Middle frontal gyrus (tissue), 1 donor: Measurements from ENCODE around the gene NFKBIL1.
A peak's percentile ranks its signal among the peaks of the same experiment; 100 is the strongest.
"Not testable (repeated sequence)": the region's sequence is repeated elsewhere in the genome, so short reads cannot be mapped to it uniquely, and the experiment has no call there.

Experiments
- DNase-seq: peaks from one replicate; pipeline ENCODE4 v3.0.0-alpha.2; 2015; ENCODE audit warnings: low spot score; ENCODE audit errors: extremely low spot score

Gene NFKBIL1

DNA sequence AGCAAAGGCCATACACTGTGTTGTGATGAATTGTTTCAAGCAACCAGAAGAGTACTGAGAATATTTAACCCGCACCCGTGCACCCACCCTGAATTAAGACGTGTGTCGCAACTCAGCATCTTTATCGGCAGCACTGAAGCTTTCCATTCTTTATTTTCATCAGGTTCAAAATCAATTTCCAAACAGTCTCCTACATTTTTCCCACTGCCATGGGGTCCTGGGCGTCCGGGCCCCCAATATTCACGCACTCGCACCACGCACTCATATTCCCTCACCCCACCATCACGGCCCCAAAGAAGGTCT is 33.0 kb downstream of the NFKBIL1 start:
- DNase-seq: no peak

DNA sequence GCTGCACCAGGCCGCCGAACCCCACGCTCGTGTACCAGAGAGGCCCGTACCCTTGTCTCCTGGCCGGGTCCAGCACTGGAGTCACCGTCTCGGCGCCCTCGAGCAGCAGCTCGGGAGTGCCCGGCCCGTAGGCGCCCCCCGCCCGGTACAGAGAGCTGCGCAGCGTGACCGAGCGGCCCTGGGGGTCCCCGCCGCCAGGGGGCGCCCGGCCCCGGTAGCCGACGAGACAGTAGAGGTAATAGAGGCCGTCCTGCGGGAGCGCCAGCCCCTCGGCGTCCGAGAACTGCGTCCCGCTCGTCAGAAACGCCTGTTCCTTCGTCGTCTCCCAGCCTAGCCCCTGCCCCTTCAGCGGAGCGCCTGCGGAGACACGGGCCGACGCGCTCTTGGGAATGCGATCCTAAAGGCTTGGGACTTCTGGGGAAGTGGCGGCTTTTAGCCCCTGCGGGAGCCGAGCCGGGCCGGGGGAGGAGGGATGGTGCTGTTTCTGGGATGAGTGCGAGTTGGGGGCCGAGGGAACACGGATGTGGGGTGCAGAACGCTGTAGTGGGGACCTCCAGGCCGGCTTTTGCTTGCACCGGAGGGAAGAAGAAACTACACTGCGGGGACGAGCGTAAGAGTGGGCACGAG is 33.5 kb downstream of the NFKBIL1 start:
- DNase-seq: peak; percentile 58

DNA sequence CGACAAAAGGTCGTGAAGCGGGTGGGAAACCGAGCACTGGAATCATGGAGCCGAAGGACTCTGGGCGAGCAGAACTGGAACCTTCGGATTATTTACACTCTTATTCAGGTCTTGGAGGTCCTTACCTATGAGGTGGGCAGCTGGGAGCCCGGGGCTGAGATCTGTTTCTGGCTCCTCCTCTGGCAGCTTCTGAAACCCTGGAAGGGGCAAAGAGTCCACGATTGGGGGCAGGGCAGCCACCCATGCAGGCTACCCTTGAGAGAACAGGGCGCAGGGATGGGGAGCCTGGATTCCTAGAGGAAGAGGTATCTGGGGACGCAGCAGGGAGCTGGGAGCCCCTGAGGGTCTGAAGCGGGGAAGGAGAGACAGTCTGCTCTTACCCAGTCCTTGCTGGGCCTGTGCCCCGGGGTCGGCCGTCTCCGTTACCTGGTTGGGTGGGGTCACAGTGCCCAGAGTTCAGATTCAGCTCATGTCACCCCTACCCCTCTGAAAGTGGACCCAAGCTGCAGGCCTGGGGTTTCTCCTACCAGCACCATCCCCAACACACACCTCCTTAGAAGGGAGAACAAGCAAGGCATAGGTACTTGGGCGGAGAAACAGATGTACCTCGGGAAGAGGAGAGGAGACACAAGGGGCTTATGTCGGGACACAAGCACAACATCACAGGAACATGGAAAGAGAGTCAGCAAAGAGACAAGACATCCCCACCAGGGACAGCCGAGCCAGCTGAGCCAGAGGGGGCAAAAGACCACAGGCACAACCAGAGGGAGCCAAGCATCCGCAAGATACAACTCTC is 34.2 kb downstream of the NFKBIL1 start:
- DNase-seq: no peak

DNA sequence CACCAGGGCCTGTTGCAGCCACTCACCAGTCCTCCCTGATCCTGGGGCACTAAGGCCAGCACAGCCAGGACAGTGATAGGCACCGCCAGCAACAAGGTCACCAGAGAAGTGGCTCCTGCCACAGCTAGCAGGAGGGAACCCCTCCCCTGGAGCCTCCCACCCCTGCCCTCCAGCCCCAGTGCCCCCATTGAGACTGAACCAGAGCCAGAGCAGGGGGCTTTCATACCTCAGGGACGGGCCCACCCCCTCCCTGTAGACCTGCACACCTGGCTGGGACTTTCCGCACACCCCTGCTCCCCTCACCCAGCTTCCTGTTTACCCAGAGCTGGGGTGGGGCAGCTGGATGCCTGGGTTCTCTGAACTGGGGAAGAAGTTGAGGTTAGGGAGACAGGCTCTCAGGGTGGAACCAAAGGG is 34.8 kb downstream of the NFKBIL1 start, which contains the start of gene LTB:
TSS of gene LTB (minus strand) at position 195 of the 414 bp plus-strand sequence. CDS start at position 188, 7 bp downstream.
- no peak for DNase-seq

DNA sequence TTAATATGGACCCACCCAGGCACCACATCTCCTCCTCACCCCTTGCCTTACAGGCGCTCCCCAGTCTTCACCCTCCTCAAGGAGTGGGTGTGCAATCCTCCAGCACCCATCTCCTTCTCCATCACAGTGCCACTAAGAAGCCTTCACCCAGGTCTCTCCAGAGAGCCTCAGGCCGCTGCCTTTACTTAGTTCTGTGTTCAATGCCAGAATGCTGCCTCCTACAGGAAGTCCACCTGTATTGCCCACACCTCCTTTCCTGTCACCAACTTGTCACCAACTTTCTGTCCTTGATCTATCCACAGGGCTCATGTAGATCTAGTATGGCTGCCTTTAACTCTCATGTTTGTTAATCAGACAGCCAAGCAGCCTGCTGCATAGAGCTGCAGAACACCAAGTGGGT is 38.1 kb downstream of the NFKBIL1 start:
- no peak for DNase-seq

DNA sequence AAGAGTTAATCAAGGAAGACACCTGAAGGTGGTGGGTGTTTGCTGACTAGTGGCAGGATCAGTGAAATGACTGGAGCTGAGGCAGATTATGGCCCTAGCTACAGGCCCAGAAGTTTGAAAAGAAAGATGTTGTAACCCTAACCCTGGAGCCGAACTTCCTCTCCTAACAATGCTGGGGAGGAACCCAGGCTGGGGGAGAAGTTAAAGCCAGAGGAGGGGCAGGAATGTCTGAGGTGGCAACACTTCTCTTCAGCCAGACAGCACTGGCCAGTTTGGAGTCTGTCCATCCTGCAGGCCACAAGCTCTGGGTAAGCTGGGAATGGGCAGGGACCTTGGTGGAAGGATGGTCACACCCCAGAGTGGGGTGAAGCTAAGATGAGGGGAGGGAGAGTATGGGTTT is 38.6 kb downstream of the NFKBIL1 start, which contains the start of gene LST1:
TSS of gene LST1 (plus strand) at position 270 of the 400 bp plus-strand sequence. CDS start 1,023 bp downstream, outside the sequence.
- no peak for DNase-seq

DNA sequence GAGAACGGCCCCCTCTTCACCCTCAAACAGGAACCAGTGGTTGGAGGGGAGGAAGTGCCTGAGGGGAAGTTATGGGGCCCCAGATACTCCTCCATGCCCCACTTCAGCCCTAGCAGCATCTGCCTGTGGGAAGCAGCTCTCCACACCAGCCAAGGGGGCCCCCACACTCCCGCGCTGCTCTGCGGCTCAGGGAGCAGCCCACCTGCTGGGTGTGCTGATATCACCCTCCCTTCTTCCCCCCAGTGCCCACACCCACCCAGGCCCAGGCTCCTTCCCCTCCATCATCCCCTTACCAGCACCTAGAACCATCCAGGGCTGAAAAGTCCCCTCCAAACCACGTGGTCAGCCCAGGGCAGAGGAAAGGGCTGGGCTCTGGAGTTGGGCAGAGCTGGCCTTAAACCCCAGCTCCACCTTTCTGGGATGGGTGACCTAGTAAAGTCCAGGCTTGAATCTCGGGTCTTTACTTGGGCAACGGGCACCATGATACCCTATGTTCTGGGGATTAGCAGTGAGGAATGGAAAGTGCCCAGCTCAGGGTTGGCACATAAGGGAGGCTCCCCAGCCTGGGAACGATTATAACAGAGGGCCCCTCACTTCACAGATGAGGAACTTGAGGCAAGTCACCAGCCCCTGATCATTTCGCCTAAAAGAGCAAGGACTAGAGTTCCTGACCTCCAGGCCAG is 39.3 kb downstream of the NFKBIL1 start:
- no peak for DNase-seq

DNA sequence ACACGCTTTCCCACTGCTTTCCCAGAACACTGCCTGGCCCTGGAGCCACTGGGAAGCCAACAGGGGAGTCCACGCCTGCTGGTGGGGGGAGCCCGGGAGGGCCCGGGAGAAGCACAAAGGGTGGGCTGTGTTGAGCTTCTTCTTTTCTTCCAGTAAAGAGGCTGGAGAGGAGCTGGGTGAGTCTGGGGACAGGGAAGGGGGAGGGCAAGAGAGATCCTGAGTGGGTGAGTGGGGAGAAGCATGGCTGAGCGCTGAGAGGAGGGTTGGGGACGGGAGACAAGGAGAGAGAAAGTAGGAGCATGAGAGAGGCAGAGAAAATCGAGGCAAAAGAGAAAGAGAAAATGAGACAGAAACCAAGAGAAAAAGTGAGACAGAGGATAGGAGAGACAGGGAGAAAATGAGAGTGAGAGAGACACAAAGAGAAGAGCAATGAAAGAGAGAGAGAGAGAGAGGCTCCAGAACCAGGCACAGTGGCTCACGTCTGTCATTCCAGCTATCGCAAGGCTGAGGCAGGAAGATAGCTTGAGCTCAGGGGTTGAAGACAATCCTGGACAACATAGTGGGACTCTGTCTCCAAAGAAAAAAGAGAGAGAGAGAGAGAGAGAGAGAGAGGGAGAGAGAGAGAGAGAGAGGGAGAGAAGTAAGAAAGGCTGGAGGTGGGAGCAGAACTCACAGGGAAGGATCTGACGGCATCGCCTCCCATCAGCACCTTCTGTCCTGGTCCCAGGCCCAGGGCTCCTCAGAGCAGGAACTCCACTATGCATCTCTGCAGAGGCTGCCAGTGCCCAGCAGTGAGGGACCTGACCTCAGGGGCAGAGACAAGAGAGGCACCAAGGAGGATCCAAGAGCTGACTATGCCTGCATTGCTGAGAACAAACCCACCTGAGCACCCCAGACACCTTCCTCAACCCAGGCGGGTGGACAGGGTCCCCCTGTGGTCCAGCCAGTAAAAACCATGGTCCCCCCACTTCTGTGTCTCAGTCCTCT is 40.7 kb downstream of the NFKBIL1 start:
- DNase-seq: no peak

DNA sequence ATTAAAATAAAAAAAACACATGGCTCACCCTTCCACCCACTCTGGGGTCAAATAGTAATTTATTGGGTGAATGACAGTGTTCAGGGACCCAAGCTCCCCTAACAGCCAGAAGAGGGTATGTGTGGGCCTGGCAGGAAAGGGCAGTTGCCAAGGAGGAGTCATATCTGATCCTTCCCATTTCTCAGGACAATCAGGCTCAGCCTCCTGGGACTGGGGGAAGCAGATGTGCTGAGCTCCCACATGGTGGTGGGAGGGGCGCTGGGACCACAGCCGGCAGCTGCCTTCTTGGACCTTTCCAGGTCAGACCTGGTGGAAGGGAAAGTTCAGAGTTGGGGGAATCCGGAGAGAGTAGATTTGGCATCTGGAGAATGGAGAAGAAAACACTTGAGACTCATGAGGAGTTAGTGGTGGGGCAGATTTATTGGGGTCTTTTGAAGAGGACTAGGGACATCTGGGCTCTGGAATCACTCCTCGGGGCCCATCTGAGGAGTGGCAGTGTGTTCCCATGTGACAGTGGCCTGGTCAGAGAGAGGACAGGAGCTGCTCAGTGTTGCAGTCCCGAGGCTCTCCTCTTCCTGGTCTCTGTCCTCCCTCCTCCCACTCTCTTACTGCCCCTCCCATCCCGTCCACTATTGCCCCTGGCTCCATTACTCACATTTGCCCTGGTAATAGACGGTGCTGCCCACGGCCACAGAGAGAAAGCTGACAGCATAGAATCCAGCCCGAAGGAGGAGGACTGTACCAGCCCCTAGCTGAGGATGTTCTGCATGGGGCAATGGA is 41.7 kb downstream of the NFKBIL1 start:
- DNase-seq: no peak

DNA sequence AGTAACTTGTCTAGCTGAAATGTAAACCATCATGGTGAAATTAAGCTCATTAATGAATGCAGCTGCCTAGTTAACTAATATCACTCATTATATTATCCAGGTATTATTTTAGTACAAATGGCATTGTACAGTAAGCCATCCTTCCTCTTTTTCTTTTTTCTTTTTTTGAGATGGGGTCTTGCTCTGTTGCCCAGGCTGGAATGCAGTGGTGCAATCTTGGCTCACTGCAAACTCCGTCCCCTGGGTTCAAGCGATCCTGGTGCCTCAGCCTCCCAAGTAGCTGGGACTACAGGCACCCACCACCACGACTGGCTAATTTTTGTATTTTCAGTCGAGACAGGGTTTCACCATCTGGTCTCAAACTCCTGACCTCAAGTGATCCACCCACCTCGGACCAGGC is 43.3 kb downstream of the NFKBIL1 start:
- DNase-seq: not testable (repeated sequence)

DNA sequence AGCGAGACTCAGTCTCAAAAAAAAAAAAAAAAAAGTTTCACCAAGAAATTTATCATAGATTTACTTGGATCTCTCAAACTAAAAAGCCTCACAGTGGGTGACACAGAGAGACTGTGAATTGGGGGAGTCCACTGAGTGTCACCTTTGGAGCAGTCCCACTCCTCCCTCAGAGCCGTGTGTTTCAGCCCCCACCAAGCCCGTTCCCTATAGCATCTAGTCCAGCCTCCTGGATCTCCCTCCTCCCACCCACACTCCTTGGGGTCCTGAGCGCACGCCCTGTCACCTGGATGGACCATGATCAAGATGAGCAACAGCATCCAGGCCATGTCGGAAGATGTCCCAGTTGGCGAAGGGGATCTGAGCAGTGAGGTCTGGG is 45.0 kb downstream of the NFKBIL1 start:
- DNase-seq: no peak

DNA sequence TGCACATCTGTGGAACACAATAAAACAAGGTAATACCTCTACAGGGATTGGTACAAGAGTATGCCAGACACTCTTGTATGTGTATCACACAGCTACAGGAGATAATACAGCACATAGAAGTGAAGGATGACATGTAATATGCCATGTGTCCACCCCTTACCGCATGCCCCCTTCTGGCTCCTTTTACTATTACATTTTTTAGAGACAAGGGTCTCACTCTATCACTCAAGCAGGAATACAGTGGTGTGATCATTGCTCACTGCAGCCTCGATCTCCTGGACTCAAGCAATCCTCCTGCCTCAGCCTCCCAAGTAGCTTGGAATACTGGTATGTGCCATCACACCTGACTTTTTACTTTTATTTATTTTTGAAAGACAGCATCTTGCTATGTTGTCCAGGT is 49.6 kb downstream of the NFKBIL1 start:
- no peak for DNase-seq

DNA sequence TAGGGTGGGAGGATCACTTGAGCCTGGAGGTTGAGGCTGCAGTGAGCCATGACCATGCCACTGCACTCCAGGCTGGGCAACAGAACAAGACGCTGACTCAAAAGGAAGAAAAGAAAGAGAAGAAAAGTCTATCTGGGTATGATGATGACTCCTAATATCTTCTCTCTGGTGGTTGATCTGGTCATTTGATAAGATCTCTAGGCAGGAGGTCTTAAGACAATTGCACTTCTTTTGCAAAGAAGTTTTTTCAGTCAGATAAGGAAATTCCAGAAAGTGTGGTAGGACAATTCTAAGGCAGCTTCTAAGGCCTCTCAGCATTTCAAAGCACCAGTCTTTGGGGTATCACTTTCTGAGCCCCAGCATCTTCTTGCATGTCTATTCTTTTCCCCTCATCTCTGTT is 59.9 kb downstream of the NFKBIL1 start:
- DNase-seq: no peak
